NCI-H226 (cell line): ENCODE data around the gene APOL1.
"Not testable (repeated sequence)": the region's sequence is repeated elsewhere in the genome, so short reads cannot be mapped to it uniquely, and the experiment has no call there.

Experiments
- DNase-seq: peaks from one replicate; pipeline ENCODE4 v3.0.0-alpha.2; 2015

Gene APOL1

DNA sequence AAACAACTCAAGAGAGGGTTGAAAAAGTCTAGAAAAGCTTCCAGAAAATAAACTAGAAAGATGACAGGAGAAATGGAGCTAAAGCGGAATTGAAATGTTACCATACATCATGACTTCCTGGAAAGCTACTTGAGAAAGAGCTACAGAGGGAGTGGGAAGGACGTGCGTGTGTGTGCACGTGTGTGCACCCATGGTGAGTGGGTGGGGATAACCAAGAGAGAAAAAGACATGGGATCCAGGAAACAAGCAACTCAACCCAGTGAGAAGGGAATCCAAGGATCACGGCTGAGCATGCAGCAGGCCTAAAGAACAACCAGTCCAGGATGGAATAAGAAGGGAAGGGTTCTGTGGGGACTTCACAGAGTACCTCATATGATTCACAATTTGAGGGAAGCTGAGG is 21.6 kb downstream of the APOL1 start:
- DNase-seq: no peak

DNA sequence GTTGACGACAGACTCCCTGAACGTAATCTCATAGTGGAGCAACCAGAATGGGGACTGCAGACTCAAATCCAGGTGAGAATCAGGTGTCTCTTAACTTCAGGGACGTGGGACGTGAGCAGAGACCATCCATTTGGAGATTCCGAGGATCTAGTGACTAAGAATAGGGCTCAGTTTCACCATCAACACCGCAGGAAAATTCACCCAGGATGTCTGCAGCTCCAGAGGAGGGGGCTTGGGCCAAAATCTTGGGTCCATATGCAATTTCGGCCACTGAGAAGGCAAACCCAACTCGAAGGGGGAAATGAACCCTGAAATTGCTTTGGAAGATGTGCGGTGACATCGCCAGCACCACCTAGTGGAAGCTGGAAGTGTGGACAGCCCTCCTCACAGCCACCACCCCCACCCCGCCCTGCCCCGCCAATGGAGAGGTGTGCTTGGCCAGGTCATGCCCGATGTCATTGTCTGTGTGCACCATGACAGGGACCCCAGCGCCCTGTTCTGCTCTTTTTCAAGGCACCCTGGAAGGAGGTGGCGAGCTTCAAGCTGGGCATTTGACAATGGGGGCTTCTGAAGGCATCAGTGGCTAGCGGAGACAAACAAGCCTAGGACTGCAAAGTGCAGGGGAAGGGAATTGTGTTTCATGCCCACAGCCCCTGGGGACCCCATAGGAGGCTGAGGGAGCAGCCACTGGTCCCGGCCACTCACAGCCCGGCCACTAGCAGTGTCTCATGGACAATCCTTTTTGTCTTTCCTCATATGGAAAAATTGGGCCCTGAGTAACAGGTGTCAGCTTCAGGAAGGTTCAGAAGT is 24.8 kb downstream of the APOL1 start:
- no peak for DNase-seq

DNA sequence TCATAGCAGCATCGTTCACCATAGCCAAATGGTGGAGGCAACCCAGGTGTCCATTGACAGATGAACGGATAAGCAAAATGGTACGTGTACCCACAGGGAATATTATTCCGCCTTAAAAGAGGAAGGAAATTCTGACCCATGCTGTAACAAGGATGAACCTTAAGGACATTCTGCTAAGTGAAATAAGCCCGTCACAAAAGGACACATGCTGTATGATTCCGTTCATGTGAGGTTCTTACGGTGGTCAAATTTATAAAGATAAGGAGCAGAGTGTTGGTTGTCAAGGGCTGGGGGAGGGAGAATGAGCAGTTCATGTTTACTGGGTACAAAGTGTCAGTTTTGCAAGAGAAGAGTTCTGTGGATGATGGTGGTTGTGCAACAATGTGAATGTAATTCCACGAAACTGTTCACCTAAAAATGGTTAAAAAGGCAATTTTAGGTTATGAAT is 26.3 kb downstream of the APOL1 start:
- DNase-seq: no peak

DNA sequence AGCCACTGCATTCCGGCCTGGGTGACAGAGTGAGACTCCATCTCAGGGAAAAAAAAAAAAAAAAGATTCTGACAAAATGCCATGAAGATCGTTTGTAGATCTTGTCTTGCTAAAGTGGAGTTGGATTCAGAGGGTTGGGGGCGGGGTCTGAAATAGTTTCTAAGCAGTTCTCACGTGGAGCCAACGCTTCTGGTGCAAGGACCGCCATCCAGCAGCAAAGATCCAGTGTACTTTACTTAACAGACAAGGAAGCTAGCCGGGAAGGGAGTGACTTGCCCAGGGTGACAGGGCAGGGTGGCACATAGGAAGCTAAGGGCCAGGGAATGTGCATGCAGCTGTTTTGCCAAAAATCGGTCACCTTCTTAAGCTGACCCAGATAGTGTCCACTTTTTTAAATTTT is 27.4 kb downstream of the APOL1 start:
- no peak for DNase-seq

DNA sequence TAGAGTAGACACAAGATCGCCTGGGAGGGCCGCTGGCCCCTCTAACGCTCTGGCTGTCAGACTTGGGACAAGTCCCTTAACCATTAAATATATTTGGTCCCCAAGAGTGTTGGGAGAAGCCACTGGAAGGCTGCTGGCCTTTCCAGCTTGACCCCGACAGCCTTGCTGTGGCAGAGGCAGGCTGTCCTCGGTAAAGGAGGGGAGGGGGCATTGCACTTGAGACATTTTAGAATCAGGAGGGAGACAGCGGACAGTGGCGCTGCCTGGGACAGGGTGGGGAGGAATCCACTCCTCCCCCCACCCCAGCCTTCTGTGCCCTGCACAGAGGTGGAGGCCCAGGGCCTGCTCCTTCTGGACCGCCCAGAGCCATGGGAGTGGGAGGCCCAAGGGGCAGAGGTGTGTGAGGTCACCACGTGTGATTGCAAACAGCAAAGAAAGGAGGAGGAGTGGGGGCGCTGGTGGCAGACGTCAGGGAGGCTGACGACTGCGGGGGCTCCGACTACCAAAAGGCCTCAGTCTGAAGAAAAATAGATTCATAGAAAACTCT is 28.9 kb downstream of the APOL1 start:
- DNase-seq: no peak

DNA sequence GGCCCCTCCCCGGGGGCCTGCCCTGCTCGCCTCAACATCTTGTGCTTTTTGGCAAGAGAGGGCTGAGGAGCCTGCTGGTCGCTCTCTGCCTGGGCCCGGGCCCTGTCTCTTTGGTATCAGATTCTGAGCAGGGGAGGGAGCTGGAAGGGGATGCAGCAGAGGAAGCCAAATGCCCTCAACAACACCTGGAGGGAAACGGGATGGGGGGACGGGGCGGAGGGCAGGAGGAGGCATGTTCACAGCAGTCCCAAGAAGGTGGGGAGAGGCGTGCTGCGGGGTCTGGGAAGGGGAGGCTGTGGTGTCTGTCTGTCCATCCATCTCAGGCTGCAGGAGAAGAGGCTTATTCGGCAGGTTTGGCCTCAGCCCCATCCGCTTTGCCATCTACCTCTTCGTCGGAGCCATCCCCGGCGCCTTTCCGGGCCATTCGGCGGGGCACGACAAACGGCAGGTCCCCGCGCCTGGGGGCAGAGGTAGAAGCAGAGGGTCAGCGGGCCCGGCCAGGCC is 29.4 kb downstream of the APOL1 start:
- no peak for DNase-seq

DNA sequence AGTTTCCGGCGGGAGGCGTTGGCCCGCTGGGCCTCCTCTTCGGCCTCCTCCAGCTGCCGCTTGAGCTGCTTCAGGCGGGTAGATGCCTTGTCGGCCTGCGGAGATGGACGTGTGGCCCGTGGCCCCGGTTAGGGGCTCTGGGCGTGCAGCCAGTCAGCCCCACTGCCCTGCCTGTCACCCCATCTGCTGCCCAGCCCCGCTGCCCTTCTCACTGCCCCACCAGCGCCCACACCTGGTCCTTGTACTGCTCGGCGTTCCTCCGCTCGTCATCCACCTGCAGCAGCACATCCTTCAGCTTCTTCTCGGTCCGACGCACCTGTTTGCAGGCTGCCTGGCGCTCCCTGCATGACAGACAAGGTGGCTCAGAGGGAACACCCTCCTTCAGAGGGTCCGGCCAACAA is 31.2 kb downstream of the APOL1 start:
- DNase-seq: no peak

DNA sequence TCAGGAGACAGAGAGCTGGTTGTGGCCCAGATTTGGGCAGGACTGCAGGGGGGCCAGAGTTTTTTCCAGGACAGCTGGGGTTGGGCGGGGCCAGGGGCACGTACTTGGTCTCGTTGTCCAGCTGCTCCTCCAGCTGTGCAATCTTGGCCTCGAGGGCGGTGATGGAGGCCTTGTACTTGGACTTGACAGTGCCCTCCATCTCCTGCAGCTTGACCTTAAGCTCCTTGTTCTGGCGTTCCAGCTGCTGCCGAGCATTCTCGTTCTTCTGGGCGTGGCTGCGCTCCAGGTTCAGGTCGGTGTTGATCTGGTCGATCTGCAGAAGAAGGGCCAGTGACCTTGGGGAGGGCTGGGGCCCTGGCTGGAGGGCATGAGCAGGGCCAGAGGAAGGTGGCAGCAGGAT is 32.1 kb downstream of the APOL1 start:
- DNase-seq: no peak

DNA sequence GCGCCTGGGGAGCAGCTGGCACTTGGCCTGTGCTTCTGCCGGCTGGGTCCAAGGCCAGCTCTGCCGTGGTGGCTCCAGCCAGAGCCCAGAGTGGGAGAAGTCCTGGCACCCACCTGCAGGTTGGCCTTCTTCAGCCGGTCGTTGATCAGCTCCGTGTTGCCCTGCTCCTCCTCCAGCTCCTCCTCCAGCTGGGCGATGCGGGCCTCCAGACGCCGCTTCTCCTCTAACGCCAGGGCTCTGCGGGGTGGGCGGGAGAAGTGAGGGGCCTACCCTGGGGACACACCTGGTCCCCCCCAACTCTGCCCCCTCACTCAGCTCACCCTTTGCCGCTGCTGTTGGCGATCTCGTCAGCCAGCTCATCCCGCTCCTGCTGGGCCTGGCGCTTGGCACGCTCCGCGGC is 32.6 kb downstream of the APOL1 start:
- no peak for DNase-seq

DNA sequence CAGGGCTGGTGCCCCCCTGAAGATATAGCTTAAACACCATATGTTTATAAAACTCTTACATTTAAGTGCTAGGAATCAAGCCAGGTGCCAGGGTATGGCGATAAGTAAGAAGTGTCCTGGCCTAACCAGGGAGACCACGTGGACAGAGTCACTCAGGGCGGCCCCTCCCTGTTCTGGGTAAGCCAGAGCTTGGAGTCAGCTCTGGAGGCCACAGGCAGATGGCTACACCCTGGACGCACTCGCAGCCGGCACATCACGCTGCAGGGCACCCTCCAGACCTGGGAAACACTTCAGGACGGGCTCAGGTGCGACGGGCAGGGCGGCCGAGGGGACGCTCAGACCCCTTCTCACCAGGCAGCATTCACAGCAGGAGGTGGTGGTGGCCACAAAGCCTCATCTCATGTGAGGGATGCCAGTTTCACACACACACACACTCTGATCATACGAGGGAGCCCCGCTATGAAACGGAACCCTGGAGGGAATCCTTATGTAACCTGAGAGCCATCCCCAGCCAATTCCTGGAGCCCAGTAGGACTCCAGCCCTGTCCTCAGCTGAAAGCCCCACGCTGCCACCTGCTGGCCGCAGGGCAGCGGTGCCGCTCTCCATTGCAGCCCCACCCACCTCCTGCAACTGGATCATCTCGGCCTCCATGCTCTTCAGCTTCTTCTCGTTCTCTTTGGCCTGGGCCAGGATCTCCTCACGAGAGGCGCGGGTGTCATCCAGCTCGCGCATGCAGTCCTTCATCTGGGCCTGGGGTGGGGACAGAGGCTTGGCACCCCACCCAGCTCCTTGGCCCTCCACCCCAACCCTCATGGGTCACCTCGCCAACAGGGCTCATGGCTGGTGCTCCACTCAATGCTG is 33.4 kb downstream of the APOL1 start:
- DNase-seq: peak; percentile 6

DNA sequence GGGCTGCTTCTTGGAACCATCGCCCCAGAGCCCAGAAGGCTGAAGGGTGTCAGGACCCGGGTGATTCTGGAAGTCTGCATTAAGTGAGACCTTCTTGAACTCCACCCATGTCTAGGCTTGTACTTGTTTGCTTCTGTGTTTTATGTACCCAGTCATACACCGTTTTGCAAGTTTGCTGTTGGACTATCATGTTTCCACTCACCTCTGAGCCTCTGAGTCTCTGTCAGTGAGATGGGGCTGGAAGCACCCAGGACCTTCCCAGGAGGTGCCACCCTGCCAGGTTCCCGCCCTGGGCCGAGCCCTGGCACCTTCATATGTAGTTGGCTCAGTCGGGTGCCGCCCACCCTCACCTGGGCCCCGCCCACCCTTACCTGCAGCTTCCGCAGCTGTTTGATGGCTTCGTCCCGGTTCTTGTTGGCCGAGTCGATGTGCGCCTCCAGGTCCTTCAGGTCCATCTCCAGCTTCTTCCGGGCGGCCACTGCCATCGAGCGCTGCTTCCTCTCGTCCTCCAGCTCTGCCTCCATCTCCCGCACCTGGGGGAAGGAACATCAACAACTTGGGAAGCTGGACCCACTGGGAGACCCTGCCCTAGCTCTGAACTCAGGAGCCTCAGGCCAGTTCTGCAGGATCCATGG is 35.1 kb downstream of the APOL1 start:
- DNase-seq: no peak

DNA sequence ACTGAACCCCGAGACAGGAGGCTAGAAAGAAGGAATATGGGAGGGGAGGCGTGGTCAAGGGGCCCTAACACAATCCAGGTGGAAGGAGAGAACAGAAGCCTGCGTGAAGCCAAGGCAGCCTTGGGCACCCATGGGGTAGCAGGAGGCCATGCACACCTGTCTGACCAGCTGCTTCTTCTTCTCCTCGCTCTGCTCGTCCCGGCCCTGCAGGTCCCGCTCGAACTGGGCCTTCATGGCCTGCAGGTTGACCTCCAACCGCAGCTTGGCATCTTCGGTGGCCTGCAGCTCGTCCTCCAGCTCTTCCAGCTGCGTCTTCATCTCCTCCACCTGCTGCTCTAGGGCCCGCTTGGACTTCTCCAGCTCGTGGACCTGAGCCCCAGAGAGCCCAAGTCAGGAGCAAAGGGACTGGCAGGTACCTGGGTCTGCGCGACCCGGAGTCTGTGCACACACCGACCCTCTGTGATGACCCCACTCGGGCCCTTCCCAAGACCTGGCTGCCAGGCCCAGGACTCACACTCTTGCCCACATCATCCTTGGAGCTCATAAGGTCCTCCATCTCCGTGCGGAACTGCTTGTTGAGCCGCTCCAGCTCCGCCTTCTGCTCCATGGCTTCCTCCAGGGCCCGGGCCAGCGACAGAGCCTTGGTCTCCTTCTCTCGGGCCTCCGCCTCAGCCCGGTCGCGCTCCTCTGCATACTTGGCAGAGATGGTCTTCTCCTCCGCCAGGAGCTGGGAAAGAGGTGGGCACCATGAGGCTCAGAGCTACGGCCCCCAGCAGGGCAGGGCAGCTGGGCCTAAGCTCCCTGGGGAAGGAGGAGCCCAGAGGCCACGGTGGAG is 35.9 kb downstream of the APOL1 start:
- no peak for DNase-seq

DNA sequence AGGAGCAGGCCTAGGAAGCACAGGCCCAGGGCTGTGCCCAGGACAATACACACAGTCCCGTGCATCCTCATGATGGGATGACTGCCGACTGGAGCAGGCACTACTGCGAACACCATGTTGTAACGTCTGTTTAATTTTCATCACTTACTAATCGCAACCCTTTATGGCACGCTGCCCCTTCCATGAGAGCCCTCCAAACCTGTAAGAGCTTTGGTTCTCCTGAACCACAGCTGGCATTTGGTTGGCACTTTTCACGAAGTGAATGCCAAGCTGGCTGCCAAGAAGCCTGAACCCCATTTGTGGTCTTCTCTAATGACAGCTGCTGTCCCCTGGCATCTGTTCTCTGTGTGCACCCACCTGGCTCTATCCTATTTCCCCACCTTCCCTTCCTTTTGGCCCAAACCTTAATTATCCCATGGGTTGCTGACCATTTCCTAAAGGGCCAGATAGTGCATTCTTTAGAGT is 36.5 kb downstream of the APOL1 start:
- DNase-seq: no peak

DNA sequence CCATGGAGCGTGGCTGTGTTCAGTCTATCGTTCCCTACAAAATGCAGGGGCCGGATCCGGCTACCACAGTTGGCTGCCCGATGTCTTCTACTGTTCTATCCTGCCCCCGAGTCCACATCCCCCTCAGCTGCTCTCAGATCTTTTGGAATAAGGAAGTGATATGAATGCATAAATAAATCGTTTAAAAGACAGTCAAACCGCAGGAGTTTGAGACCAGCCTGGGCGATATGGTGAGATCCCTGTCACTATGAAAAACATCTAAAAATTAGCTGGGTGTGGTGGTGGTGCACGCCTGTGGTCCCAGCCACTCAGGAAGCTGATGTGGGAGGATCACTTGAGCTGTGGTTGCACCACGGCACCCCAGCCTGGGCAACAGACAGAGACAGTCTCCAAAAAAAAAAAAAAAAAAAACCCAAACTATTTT is 37.0 kb downstream of the APOL1 start:
- DNase-seq: not testable (repeated sequence)

DNA sequence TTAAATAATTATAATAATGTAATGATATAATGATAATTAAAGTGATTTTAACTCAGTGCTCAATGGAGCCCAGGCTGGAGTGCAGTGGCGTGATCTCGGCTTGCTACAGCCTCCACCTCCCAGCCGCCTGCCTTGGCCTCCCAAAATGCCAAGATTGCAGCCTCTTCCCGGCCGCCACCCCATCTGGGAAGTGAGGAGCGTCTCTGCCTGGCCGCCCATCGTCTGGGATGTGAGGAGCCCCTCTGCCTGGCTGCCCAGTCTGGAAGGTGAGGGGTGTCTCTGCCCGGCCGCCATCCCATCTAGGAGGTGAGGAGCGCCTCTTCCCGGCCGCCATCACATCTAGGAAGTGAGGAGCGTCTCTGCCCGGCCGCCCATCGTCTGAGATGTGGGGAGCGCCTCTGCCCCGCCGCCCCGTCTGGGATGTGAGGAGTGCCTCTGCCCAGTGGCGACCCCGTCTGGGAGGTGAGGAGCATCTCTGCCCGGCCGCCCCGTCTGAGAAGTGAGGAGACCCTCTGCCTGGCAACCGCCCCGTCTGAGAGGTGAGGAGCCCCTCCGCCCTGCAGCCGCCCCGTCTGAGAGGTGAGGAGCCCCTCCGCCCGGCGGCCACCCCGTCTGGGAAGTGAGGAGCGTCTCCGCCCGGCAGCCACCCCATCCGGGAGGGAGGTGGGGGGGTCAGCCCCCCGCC is 37.6 kb downstream of the APOL1 start:
- DNase-seq: not testable (repeated sequence)

DNA sequence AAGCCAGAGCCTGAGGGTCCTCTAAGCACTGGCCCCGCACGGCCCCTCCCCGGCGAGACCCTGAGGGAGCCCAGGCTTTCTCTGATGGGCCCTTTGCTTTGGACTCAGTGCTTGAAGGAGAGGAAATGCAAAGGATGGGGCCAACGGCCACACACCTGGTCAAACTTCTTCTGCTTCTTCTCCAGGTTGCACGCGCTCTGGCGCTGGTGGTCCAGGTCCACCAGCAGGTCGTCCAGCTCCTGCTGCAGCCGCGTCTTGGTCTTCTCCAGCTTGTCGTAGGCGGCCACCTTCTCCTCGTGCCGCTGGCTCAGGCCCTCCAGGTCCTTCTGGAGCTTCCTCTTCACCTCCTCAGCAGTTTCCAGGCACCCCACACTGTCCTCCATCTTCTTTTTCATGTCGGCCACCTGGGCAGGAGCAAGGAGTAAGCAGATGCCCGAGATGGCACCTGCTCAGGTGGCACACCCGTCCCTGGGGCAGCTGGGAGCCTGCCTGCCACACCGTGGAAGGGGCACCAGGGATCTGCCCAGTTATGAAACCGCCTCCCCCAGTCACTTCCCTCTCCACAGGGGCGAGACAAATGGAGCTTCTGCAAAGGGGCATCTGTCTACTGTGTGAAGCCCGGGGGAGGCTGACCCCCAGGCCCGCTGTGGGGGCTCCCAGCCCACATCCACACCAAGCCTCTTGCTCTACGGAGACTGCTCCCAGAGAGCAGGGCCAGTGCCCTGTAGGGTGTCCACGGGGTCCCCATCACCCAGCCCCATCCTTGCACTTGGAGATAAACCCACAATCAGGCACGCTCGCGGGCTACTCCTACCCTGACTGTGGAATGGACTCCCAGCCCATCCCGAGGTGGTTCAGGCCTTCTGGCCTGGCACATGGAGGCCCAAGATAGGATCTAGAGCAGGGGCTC is 39.2 kb downstream of the APOL1 start:
- no peak for DNase-seq

DNA sequence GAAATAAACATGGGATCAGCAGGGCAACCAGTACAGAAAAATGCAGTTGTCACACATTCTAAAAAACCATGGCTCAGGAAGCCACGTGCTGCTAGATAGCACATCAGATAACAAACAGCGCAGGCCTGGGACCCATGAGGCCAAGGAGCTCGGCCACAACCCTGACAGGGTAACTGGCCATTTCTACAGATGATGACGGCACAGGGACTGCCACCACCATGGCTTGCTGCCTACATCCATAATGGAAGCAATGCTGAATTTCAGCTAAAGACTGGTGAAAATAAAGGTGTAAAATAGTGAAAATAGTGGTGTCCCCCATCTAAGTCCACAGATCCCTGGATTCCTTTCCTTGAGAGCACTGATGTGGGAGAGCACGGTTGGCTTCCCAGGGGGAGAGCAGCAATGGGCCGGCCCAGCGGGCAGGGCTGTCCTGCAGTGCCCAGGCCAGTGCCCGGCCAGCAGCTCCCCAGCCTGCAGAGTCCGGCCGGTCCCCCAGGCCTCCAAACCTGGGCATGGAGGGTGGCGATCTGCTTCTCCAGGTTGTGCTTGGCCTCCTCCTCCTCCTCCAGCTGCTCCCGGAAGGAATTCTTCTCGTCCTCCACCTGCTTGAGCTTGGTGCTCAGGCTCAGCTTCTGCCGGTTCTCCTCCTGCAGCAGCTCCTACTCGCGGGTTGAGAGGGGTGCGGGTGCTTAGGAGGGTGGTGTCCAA is 40.0 kb downstream of the APOL1 start:
- no peak for DNase-seq

DNA sequence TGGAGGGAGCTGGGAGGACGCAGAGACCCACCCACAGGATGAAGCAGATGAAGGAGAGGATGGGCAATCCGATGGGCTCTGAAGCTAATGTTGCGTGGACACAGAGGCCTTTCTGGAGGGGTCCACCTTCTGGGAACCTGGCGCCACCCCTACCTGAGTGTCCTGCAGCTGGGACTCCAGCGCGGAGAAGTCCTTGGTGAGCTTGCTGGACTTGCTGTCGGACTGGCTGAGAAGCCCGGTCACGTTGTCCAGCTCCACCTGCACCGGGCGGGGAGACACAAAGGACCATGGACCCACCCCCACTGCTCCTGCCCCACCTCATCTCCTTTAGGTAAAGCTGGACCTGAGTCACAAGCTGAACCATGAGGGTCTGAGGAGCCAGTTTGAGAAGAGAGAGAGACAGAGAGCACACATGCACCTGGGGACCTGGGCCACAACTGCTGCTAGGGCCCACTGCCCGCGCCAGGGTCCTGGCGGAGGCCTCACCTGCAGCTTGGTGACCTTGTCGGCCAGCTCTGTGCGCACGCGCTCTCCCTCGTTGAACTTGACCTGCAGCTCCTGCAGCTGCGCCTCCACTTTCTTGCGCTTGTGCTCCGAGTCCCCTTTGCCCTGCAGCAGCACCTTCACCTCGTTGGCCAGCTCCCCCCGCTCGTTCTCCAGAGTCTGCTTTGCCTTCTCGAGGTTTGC is 40.8 kb downstream of the APOL1 start:
- DNase-seq: no peak

DNA sequence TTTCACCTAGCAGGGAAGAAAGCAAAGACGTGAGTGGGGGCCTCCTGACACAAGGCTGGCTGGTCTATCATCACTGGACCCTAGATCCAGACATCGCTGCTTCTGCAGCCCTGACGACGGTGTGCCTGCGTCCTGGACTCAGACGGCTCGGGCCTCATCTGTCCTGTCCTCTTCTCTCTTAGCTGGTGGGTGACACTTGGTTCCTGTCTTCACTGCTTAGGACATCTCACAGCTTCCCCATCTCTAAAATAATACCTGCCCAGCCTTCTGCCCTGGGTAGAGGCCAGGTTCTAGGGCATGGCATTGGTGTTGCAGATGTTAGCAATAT is 41.3 kb downstream of the APOL1 start:
- DNase-seq: no peak
